ENCODE measurements around the gene ZNF683.
A peak's percentile ranks its signal among the peaks of the same experiment; 100 is the strongest.
"Not testable (repeated sequence)": the region's sequence is repeated elsewhere in the genome, so short reads cannot be mapped to it uniquely, and the experiment has no call there.

Gene ZNF683

GRCh38 chr1:26385063-26385462 is 12.5 kb upstream of the ZNF683 start:
- not testable (repeated sequence) for DNase-seq (ENCODE audit: low read depth, low spot score)

- DNase-seq (ENCODE audit: low read depth, low spot score): no peak
These were observed 11.5 kb upstream of the ZNF683 start for GRCh38 chr1:26384076-26384475.

GRCh38 chr1:26378879-26379251 is 6.3 kb upstream of the ZNF683 start:
- no peak for DNase-seq (ENCODE audit: low read depth, low spot score)

DNA sequence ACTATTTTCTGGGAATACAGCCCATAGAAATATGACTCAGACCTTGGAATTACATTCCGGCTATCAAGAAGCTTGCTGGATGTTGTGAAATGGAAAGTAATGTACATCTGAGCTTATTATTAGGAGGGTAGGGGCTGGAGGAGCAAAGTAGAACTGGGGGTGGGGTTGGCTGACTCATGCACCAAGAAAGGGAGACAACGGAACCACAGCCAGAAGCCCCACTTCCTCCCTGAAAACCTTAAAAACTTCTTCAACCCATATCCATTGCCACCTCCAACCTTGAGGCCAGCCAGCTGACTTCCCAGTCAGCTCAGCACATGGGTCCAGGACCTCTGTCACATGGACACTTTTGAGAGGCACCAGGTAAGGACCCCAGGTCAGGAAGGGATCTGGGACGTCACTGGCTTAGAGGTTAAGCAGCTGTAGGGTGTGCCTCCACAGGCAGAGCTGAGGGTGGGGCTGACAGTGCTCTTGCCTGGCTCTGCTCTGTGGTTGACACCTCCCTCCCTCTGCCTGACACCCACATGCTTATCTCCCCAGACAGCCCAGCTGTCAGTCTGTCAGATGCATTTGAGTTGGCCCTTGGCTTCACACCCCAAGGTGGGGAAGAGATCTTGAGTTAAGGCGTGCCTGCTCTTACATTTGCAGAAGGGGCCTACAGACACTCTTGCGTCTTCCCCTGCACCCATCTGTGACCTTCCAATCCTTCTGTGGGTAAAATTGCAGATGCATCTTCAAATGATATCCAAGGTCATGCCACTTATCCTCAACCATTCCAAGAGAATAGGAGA is 5.7 kb upstream of the ZNF683 start:
- peak; percentile 31 for DNase-seq (ENCODE audit: low read depth, low spot score)

GRCh38 chr1:26376050-26376449 is 3.5 kb upstream of the ZNF683 start:
- DNase-seq (ENCODE audit: low read depth, low spot score): no peak

- DNase-seq (ENCODE audit: low read depth, low spot score): no peak
These were observed 2.5 kb upstream of the ZNF683 start for GRCh38 chr1:26375081-26375480.

- not testable (repeated sequence) for DNase-seq (ENCODE audit: low read depth, low spot score)
These were observed 1.8 kb upstream of the ZNF683 start for GRCh38 chr1:26374361-26374760.

DNA sequence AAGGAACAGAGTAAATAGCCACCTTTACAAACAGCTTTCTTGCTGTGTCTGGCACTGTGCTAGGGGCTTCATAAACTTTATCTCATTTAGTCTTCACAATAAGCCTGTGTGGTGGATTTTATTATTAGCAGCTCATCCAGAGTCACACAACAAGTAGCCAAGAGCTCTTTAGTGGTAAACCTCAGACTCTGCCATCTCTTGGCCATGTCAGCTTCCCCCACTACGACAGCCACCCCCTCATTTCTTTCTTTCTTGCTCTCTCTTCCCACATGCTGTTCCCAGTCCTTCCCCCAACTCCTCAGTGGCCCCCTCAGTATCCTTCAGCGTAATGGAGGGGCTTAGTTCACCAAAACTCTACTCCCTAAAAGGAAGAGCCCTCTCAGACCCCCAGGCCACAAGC is 1.2 kb upstream of the ZNF683 start:
- no peak for DNase-seq (ENCODE audit: low read depth, low spot score)

DNA sequence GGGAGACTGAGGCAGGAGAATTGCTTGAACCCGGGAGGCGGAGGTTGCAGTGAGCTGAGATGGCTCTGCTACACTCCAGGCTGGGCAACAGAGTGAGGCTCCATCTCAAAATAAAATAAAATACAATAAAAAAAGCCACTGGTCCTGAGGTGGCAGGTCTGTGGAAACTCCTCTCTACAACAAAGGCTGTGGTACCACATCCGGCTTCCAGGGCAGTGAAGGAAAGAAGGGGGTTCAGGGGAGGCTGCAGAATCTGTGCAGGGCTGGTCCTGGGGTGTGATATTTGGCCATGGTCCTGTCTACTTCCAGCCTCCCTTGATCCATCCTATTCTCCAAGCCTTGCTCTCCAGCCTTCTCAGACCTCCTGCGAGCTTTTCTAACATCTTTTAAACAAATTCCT is 731 bp upstream of the ZNF683 start:
- DNase-seq (ENCODE audit: low read depth, low spot score): no peak

DNA sequence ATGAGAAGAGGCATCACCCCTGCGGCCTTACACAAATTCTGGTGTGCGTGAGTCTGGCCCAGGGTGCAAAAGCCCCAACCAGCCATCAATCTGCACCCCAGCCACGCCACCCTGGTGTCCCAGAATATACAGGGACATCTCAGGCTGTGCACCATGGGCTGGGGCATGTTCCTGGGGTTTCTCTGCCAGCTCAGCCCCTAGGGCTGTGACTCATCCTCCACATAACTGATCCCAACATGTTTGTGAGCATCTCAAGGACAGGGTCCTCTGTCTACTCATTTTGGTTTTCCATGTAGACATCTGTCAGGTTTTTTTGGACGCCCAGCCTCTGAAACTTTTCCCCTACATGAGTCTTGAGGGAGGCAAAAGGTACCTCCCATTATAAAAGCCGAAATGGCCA is 511 bp downstream of the ZNF683 start:
- no peak for DNase-seq (ENCODE audit: low read depth, low spot score)

- DNase-seq (ENCODE audit: low read depth, low spot score): no peak
These were observed 1.8 kb downstream of the ZNF683 start for GRCh38 chr1:26370591-26371382.

GRCh38 chr1:26368486-26368885 is 4.1 kb downstream of the ZNF683 start:
- DNase-seq (ENCODE audit: low read depth, low spot score): no peak

DNA sequence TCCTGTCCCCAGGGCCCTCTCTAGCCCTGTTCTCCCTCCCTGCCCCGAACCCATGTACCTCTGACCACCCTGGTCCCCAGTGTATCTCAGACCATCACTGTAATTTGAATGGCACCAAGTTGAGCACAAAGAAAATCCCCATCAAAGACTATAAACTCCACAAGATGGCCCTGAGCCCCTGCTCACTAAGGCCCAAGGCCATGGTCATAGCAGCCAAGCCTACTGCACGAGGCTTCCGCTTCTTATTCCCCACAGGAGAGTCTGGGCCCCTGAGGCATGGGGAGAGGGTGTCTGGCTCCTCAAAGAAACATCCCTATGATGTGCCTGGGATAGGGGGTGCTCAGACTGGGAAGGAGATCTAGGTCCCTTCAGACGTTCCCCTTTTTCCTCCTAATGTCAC is 4.5 kb downstream of the ZNF683 start:
- no peak for DNase-seq (ENCODE audit: low read depth, low spot score)

- no peak for DNase-seq (ENCODE audit: low read depth, low spot score)
These were observed 5.1 kb downstream of the ZNF683 start for GRCh38 chr1:26367441-26367840.

DNA sequence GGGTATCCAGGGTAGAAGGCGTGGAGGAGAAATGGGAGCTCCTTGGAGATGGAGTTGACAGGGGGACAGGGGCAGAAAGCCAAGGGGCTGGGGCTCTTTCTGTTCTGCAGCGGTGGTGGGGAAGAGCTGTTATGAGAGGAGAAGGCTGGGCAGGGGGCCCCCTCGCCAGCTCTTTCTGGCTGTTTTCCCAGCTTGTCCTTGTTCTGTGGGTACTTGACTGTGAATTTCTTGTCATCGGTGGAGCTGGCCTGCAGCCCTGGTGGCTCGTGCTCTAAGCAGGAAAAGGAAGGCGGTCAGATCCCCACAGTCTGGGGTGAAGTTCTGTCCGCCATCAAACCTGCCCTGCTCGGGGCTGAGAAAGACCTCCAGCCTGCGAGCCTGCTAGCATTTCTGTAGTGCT is 7.6 kb downstream of the ZNF683 start:
- no peak for DNase-seq (ENCODE audit: low read depth, low spot score)

DNA sequence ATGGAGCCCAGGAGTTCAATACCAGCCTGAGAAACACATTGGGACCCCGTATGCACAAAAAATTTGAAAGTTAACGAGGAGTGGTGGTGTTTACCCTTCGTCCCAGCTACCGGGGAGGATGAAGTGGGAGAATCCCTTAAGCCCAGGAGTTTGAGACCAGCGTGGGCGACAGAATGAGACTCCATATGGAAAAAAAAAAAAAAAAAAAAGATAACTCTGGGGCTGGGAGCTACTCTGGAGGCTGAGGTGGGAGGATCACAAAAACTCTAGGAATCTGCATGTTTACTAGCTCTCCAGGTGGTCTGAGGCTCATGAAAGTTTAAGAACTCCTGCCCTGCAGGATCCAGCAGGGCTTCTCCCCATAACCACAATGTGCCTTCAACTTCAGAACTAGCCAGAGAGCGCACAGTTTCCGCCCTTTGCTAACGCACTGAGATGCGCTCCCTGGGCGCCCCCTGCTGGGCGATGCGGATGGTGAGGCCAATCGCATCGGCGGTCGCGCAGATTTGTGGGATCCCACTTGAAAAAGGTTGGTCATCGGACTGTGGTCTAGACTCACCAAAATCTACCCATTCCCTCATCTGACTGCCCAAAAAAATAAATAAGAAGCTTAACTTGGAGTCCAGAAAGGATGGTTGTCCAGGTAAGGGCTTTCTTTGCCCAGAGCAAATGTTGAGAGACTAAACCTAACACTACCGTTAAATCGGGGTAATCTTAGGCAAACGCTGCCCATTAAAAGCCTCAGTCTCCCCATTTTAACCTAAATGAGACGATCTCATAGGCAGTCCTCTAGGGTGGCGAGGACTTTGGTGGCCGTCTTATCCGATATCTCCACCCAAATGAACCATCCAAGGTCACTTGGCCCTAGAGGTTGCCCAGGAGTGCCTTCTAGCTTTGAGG is 8.8 kb downstream of the ZNF683 start:
- DNase-seq (ENCODE audit: low read depth, low spot score): no peak

GRCh38 chr1:26362331-26362730 is 10.2 kb downstream of the ZNF683 start:
- DNase-seq (ENCODE audit: low read depth, low spot score): no peak

DNA sequence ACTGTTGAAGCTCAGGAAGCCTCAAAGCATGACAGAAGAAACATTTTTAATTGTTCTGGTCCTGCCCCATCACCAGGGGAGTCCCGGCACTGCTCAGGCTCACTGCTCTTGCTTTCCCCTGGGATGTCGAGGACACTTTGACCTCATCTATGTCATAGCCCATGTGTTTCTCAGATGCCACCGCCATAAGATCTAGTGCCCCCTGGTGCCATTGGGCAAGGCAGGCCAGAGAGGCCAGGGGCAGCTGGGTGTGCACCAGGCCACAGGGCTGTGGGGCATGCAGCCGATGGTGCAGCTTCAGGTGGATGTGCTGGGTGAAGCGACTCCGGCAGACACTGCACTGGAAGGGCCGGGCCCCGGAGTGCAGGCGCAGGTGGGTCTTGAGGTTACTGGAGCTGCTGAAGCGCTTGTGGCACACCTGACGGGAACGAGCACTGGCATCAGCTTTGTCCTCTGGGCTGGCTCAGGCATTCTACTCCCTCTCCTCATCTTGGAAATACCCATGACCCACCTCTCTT is 10.9 kb downstream of the ZNF683 start:
- DNase-seq (ENCODE audit: low read depth, low spot score): no peak

DNA sequence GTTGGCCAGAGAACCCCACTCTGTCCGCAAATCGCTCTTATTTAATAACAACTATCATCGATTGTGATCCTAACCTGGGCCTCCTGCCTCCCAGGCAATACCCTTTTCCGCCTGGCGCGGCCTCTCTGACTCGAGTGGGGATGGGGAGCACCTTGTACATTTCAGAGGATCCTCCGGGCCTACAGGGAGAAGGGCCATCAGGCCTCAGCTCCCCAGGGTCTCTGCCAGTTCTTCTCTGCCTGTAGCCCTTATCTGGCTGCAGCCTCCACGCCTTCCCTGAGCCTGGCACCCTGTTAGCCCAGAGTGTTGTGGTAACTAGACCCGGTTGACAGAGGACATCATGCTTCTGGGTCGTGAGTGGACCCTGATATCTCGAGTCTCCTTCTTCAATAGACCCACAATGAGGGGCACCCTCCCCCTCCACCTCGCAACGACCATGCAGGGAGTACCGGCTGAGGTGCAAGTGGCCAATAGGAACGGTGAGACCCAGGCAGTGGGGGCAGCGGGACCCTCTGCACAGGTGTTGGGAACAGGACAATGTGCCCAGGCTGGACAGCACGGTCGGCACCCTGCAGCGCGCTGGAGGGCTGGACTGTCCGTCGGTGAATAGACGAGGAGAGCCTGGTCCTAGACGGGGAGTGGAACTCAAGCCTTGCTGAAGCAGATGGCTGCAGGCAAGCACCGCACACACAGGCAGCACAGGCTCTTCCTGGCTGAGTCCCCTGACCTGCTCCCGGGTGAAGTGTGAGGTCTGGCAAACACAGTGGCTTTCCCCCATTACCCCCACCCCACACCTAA is 11.5 kb downstream of the ZNF683 start:
- no peak for DNase-seq (ENCODE audit: low read depth, low spot score)

DNA sequence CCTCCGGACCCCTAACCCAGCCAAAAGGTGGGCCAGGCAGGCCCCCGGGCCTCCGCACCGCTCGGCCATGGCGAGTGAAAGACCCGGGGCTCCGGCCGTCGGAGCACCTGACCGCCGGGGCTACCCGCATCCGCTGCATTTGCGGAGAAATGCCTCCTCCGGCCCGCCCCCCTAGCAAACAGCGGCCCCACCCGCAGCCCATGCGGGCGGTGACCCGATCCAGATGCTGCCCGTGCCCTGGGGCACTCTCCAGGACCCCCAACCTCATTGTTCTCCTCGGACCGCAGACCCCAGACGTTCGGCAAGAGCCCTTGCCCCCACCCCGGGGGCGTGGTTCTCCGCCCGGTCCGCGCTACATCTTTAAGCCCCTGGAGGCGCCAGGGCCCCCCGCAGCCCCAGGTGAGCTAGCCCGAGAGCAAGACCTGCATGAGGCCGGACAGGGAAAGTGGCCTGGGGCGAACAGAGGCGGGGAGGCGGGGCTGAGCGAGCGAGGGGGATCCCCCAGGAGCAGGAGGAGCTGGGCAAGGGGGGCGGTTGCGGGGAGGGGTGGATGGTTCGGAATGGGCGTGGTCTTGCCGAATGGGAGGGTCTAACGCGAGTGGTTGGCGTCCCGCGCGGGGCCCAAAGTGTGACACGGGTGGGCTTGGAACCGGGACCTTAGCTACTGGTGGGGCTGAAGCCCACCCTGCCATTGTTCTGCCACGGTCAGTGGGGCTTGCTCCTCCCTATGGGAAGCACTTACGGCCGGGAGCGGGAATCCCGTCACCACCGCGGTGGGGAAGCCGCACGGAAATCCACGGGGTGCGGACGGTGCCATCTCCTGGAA is 12.4 kb downstream of the ZNF683 start:
- DNase-seq (ENCODE audit: low read depth, low spot score): no peak
